Panc1 (cell line): ENCODE data around the gene ANKRD13C. TPM values are rescaled to one million over a fixed set of nuclear protein-coding genes. Genes with fewer than 3 reads are reported as not detected.

ENCODE experiments used
- ATAC-seq: fragments of 200-7000 bp; cut with Tn5 transposase; 2 replicates; pipeline ENCODE4 v1.9.1; 2020; ENCODE audit warnings: mild to moderate bottlenecking, moderate library complexity
- BruUV-seq: library from RNA; stranded (reverse); fragments of 400-500 nt; replicated peaks from 2 replicates; lab custom pipeline; 2021; lab: Mats Ljungman, UMichigan
- CTCF ChIA-PET: fragments of 300-600 bp; sonication (Branson Sonifier 250); formaldehyde crosslinking; loops from one replicate; lab custom pipeline; 2022; ENCODE audit warnings: antibody characterized with exemption; lab: Charles Lee
- POLR2A ChIA-PET: fragments of 300-600 bp; sonication (Branson Sonifier 250); formaldehyde crosslinking; loops from one replicate; lab custom pipeline; 2022; ENCODE audit warnings: antibody characterized with exemption; lab: Charles Lee
- DNase-seq: peaks from one replicate; pipeline ENCODE4 v3.0.0-alpha.2; 2010; ENCODE audit warnings: low read depth, low spot score
- H3K27ac ChIP-seq: 2 replicates; pipeline ENCODE4 v1.5.1; 2011; ENCODE audit warnings: mild to moderate bottlenecking, low read length, inconsistent platforms
- H3K27me3 ChIP-seq: fragments of 200-500 bp; sonication (Bioruptor generic); 2 replicates; pipeline ENCODE4 v1.6.0; 2014; ENCODE audit warnings: low read length, inconsistent platforms; ENCODE audit not compliant: control insufficient read depth, insufficient read depth
- H3K36me3 ChIP-seq: fragments of 200-500 bp; sonication (Bioruptor generic); 2 replicates; pipeline ENCODE4 v1.5.1; 2014; ENCODE audit warnings: inconsistent platforms, mild to moderate bottlenecking, low read length, moderate library complexity; ENCODE audit not compliant: control insufficient read depth, insufficient read depth
- H3K4me1 ChIP-seq: 2 replicates; pipeline ENCODE4 v1.5.1; 2011; ENCODE audit warnings: inconsistent platforms, mild to moderate bottlenecking, low read length, moderate library complexity; ENCODE audit not compliant: control insufficient read depth, insufficient read depth
- H3K4me3 ChIP-seq, 2 experiments: 2 replicates each; pipeline ENCODE4 v1.5.1; 2011 to 2012; ENCODE audit warnings: low read depth in 2 of 2, low read length in 2 of 2, mild to moderate bottlenecking in 2 of 2, inconsistent platforms in 1 of 2, moderate library complexity in 1 of 2
- H3K9me3 ChIP-seq: fragments of 200-500 bp; sonication (Bioruptor generic); 2 replicates; pipeline ENCODE4 v1.5.1; 2014; ENCODE audit warnings: low read depth, mild to moderate bottlenecking, inconsistent platforms, low read length, moderate library complexity; ENCODE audit not compliant: control insufficient read depth, insufficient read depth
- POLR2AphosphoS5 ChIP-seq: IDR thresholded peaks from 2 replicates; pipeline ENCODE4 v1.6.1; 2012; ENCODE audit warnings: mild to moderate bottlenecking, low read depth, low read length, moderate library complexity
- SIN3A ChIP-seq: IDR thresholded peaks from 2 replicates; pipeline ENCODE4 v1.6.1; 2012; ENCODE audit warnings: low read depth, mild to moderate bottlenecking, low read length, moderate library complexity, borderline replicate concordance; ENCODE audit not compliant: insufficient read depth
- TCF7L2 ChIP-seq: IDR thresholded peaks from 2 replicates; pipeline ENCODE4 v1.6.1; 2011; ENCODE audit warnings: mild to moderate bottlenecking, low read depth, low read length, inconsistent platforms
- in situ Hi-C: cut with HindIII; loops from 2 replicates; pipeline ENCODE4 v1.10.0; 2016; ENCODE audit warnings: low sequenced_read_pairs, low pct_unique_long_range_greater_than_20kb
- intact Hi-C: fragments of 100-400 bp; cut with micrococcal nuclease; formaldehyde crosslinking; loops from one replicate; pipeline ENCODE4 v1.10.0; 2022; ENCODE audit not compliant: unreplicated experiment
- total RNA-seq: library from RNA; stranded (reverse); gene quantifications from one replicate; pipeline ENCODE4 v1.2.1, GENCODE V29; 2021; ENCODE audit not compliant: unreplicated experiment
- TF ChIP-seq, protein P1 (sequence below): fragments of 450-650 bp; IDR thresholded peaks from 2 replicates; pipeline ENCODE4 v1.5.1; 2017; ENCODE audit warnings: mild to moderate bottlenecking
- TF ChIP-seq, protein P2 (sequence below), 2 experiments: IDR thresholded peaks; 2 replicates each; pipeline ENCODE4 v1.6.1; 2011 to 2012; ENCODE audit warnings: low read depth in 2 of 2, control low read depth in 1 of 2, low read length in 1 of 2, mild to moderate bottlenecking in 1 of 2, moderate library complexity in 1 of 2; ENCODE audit not compliant: insufficient read depth in 1 of 2

ANKRD13C gene
- total RNA-seq, 1 experiment from 2014 or later, result 20.7 TPM

DNA sequence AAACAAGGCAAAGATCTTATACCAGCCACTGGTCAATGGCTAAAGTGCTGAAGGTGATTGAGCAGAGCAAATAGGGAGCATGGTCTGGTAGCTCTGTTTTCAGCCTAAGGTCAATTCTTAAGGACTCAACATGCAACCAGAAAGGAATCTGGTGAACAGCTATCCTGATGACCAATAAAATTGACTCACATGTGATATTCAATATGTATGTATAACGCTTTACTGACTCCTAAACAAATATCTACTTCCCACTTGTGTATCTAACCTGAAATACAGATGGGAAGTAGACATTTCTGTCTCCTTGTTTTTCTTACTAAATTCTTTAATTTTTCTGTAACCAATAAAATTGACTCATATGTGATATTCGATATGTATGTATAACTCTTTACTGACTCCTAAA is 31.6 kb upstream of the ANKRD13C start:
- no TSS peak for BruUV-seq
- CTCF ChIA-PET, result no interaction called here
- Histone ChIP-seq H3K9me3 (no peaks in the 10 kb centered on the region), H3K27me3 (0 out of 2 replicates have a peak, but pooled peaks cover 2% of the 10 kb centered on the region), H3K4me1 (no peaks in the 10 kb centered on the region), H3K27ac (no peak overlapping the region), H3K36me3 (no peaks in the 10 kb centered on the region), H3K4me3 (no peak overlapping the region)
- ATAC-seq, result no peak
- POLR2A ChIA-PET, result no interaction called here
- no peak for DNase-seq
- in situ Hi-C loops, result no loop called here
- intact Hi-C loops, result no loop called here
- TF ChIP-seq, protein P1, sequence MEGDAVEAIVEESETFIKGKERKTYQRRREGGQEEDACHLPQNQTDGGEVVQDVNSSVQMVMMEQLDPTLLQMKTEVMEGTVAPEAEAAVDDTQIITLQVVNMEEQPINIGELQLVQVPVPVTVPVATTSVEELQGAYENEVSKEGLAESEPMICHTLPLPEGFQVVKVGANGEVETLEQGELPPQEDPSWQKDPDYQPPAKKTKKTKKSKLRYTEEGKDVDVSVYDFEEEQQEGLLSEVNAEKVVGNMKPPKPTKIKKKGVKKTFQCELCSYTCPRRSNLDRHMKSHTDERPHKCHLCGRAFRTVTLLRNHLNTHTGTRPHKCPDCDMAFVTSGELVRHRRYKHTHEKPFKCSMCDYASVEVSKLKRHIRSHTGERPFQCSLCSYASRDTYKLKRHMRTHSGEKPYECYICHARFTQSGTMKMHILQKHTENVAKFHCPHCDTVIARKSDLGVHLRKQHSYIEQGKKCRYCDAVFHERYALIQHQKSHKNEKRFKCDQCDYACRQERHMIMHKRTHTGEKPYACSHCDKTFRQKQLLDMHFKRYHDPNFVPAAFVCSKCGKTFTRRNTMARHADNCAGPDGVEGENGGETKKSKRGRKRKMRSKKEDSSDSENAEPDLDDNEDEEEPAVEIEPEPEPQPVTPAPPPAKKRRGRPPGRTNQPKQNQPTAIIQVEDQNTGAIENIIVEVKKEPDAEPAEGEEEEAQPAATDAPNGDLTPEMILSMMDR, result no peak

DNA sequence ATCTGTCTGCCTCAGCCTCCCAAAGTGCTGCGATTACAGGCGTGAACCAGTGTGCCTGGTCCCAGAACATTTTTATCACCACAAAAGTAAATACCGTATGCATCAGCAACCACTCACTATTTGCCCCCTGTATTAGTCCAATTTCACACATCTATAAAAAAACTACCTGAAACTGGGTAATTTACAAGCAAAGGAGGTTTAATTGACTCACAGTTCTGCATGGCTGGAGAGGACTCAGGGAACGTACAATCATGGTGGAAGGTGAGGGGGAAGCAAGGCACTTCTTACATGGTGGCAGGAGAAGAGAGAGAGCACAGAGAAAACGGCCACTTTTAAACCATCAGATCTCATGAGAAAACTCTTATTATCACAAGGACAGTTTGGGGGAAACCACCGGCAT is 31.0 kb upstream of the ANKRD13C start:
- intact Hi-C loops (no loop called here), in situ Hi-C loops (no loop called here)
- POLR2A ChIA-PET, result no interaction called here
- Histone ChIP-seq H3K27ac (no peak overlapping the region), H3K27me3 (0 out of 2 replicates have a peak, but pooled peaks cover 2% of the 10 kb centered on the region), H3K4me3 (no peak overlapping the region), H3K36me3 (no peaks in the 10 kb centered on the region), H3K9me3 (no peaks in the 10 kb centered on the region), H3K4me1 (no peaks in the 10 kb centered on the region)
- TF ChIP-seq TCF7L2, result no peak
- TF ChIP-seq POLR2AphosphoS5, result no peak
- no peak for DNase-seq
- CTCF ChIA-PET, result no interaction called here
- ATAC-seq, result no peak
- BruUV-seq, result no TSS peak

DNA sequence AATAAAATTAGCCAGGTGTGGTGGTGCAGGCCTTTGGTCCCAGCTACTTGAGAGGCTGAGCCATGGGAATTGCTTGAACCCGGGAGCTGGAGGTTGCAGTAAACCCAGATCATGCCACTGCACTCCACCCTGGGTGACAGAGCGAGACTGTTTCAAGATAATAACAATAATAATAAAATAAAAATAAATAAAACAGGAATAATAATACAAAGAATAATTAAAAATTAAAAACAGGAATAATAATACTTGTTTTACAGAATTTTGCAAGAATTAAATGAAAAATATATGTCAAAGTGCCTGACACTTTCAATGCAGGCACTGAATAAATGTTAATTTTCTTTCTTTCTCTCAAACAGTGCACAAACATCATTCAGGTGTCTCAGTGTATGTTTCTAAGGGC is 30.0 kb upstream of the ANKRD13C start:
- DNase-seq (no peak), ATAC-seq (no peak)
- POLR2A ChIA-PET, result interaction anchor here (0.6 kb wide), 1 partner anchor 193 kb away, joined by 3 read pairs; no protein-coding TSS in a partner anchor
- Histone ChIP-seq H3K27me3 (0 out of 2 replicates have a peak, but pooled peaks cover 2% of the 10 kb centered on the region), H3K4me1 (no peaks in the 10 kb centered on the region), H3K36me3 (no peaks in the 10 kb centered on the region), H3K4me3 (no peak overlapping the region), H3K9me3 (no peaks in the 10 kb centered on the region), H3K27ac (no peak overlapping the region)
- no TSS peak for BruUV-seq
- in situ Hi-C loops, result no loop called here
- intact Hi-C loops, result no loop called here
- CTCF ChIA-PET, result no interaction called here
- no peak for TF ChIP-seq POLR2AphosphoS5

DNA sequence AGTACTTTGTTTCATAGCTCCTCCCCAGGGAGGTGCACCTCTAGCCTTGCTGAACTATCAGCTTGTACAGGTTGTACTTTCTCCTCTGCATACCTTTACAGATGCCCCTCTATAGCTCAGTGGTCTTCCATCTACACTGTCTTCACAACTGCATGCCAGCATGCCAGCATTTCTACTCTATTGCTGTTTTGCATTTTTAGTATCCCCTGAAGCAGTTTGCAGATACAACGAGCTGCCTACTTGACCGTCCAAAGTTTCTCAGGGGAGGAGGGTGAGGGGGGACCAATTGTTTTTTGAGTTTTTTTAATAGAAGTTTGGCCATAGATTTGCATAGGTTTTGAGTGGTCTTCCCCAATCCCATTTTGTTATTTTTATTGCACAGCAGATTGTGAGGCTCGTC is 29.0 kb upstream of the ANKRD13C start:
- BruUV-seq, result no TSS peak
- Histone ChIP-seq H3K9me3 (no peaks in the 10 kb centered on the region), H3K36me3 (no peaks in the 10 kb centered on the region), H3K27me3 (0 out of 2 replicates have a peak, but pooled peaks cover 2% of the 10 kb centered on the region), H3K4me1 (no peaks in the 10 kb centered on the region), H3K4me3 (no peak overlapping the region), H3K27ac (no peak overlapping the region)
- intact Hi-C loops, result no loop called here
- in situ Hi-C loops, result no loop called here
- CTCF ChIA-PET, result no interaction called here
- ATAC-seq, result no peak
- TF ChIP-seq, protein P2, sequence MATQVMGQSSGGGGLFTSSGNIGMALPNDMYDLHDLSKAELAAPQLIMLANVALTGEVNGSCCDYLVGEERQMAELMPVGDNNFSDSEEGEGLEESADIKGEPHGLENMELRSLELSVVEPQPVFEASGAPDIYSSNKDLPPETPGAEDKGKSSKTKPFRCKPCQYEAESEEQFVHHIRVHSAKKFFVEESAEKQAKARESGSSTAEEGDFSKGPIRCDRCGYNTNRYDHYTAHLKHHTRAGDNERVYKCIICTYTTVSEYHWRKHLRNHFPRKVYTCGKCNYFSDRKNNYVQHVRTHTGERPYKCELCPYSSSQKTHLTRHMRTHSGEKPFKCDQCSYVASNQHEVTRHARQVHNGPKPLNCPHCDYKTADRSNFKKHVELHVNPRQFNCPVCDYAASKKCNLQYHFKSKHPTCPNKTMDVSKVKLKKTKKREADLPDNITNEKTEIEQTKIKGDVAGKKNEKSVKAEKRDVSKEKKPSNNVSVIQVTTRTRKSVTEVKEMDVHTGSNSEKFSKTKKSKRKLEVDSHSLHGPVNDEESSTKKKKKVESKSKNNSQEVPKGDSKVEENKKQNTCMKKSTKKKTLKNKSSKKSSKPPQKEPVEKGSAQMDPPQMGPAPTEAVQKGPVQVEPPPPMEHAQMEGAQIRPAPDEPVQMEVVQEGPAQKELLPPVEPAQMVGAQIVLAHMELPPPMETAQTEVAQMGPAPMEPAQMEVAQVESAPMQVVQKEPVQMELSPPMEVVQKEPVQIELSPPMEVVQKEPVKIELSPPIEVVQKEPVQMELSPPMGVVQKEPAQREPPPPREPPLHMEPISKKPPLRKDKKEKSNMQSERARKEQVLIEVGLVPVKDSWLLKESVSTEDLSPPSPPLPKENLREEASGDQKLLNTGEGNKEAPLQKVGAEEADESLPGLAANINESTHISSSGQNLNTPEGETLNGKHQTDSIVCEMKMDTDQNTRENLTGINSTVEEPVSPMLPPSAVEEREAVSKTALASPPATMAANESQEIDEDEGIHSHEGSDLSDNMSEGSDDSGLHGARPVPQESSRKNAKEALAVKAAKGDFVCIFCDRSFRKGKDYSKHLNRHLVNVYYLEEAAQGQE (IDR thresholded peaks at IDR 0.05; ENCODE audit: insufficient read depth in 1 of 2, low read depth in 2 of 2, low read length in 1 of 2), result no peak
- TF ChIP-seq TCF7L2 (no peak), POLR2AphosphoS5 (no peak), SIN3A (no peak)
- TF ChIP-seq, protein P1, result no peak
- POLR2A ChIA-PET, result no interaction called here
- no peak for DNase-seq
